ENCODE measurements around the gene WNT11.
A peak's percentile ranks its signal among the peaks of the same experiment; 100 is the strongest.

Gene WNT11

GRCh38 chr11:76234021-76234415 lies 27.7 kb upstream of the WNT11 start:
- ChIA-PET CTCF (interaction anchor here (0.9 to 3.5 kb wide), 9 partner anchors 10 to 336 kb away, joined by 3 to 11 read pairs (median 3); no protein-coding TSS in a partner anchor), POLR2A (interaction anchor here (0.6 to 1.8 kb wide), 3 partner anchors 10 to 23 kb away, joined by 3 to 5 read pairs (median 3); no protein-coding TSS in a partner anchor)
- DNase-seq, result peak in 2 of 3 donors; percentile 27 to 28
- Histone ChIP-seq H3K36me3 (ENCODE audit: control insufficient read depth in 4 of 4, insufficient read depth in 4 of 4, low read length in 3 of 4) (no peaks in the 10 kb centered on the region), H3K27me3 (replicated peaks in 2 of 5; ENCODE audit: control insufficient read depth in 4 of 5, insufficient read depth in 5 of 5, low read length in 4 of 5) (no peaks in the 10 kb centered on the region), H3K27ac (ENCODE audit: insufficient read depth in 1 of 2, low read depth in 1 of 2, low read length in 2 of 2, poor library complexity in 1 of 2, severe bottlenecking in 2 of 2) (peak overlapping the region; percentile 89 to 93), H3K4me3 (ENCODE audit: control insufficient read depth in 1 of 7, extremely low read depth in 1 of 7, insufficient read depth in 4 of 7, low read depth in 2 of 7, low read length in 6 of 7) (peak overlapping the region in 4 of 7 experiments; percentile 91 to 97 (median 94)), H3K4me1 (ENCODE audit: control extremely low read depth in 1 of 4, control insufficient read depth in 4 of 4, insufficient read depth in 4 of 4, low read length in 3 of 4) (peaks cover 0 to 22% (median 19%) of the 10 kb centered on the region in 4 experiments), H3K9me3 (ENCODE audit: control extremely low read depth in 1 of 5, control insufficient read depth in 4 of 5, insufficient read depth in 2 of 5, low read depth in 1 of 5, low read length in 4 of 5) (no peaks in the 10 kb centered on the region)
- WGBS (ENCODE audit: insufficient coverage), result 86% methylated on average over 8 of the region's 8 CpGs

GRCh38 chr11:76233196-76233921 lies 27.1 kb upstream of the WNT11 start:
- H3K36me3 ChIP-seq (ENCODE audit: control insufficient read depth in 4 of 4, insufficient read depth in 4 of 4, low read length in 3 of 4), result no peaks in the 10 kb centered on the region
- H3K4me3 ChIP-seq (ENCODE audit: control insufficient read depth in 1 of 7, extremely low read depth in 1 of 7, insufficient read depth in 4 of 7, low read depth in 2 of 7, low read length in 6 of 7), result peak overlapping the region in 1 of 7 experiments; percentile 92
- POLR2A ChIA-PET, result no interaction called here
- H3K9me3 ChIP-seq (ENCODE audit: control extremely low read depth in 1 of 5, control insufficient read depth in 4 of 5, insufficient read depth in 2 of 5, low read depth in 1 of 5, low read length in 4 of 5), result no peaks in the 10 kb centered on the region
- H3K27me3 ChIP-seq (replicated peaks in 2 of 5; ENCODE audit: control insufficient read depth in 4 of 5, insufficient read depth in 5 of 5, low read length in 4 of 5), result no peaks in the 10 kb centered on the region
- 96% methylated on average over 7 of the region's 9 CpGs for WGBS (ENCODE audit: insufficient coverage)
- no peak for DNase-seq
- CTCF ChIA-PET, result interaction anchor here (0.9 to 3.5 kb wide), 8 partner anchors 14 to 337 kb away, joined by 3 to 11 read pairs (median 3); no protein-coding TSS in a partner anchor
- peaks cover 0 to 22% (median 19%) of the 10 kb centered on the region in 4 experiments for H3K4me1 ChIP-seq (ENCODE audit: control extremely low read depth in 1 of 4, control insufficient read depth in 4 of 4, insufficient read depth in 4 of 4, low read length in 3 of 4)
- no peak overlapping the region for H3K27ac ChIP-seq (ENCODE audit: insufficient read depth in 1 of 2, low read depth in 1 of 2, low read length in 2 of 2, poor library complexity in 1 of 2, severe bottlenecking in 2 of 2)

DNA sequence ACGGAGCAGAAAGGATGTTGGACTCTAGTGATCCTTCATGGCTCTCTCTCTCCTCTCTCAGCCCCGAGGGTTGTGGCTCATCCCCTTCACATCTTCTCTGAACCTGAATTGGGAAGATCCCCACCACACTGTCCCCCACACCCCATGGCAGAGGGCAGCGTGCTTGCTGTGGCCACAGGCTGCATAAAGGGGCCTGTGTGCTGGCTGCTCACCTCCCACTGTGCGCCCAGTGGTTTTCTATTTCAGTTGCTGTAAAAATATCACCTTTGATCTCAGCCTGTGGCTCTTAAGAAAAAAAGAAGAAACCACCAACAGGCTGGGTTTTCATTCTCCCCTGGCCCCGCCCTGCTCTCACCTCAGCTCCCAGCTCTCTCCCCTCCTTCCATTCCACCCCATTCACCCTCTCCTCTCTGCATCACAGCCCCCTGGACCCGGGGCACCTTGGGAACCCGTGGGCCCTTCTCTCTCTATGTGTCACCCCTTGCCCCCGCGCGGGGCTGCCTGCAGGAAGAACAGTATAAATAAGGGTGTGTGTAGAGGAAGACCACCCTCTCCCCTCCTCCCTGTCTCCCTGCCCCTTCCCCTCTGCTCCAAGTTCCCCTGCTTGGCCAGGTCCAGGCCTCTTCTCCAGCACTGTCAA lies 25.8 kb upstream of the WNT11 start:
- Histone ChIP-seq H3K4me3 (ENCODE audit: control insufficient read depth in 1 of 7, extremely low read depth in 1 of 7, insufficient read depth in 4 of 7, low read depth in 2 of 7, low read length in 6 of 7) (no peak overlapping the region), H3K27me3 (replicated peaks in 2 of 5; ENCODE audit: control insufficient read depth in 4 of 5, insufficient read depth in 5 of 5, low read length in 4 of 5) (no peaks in the 10 kb centered on the region), H3K4me1 (ENCODE audit: control extremely low read depth in 1 of 4, control insufficient read depth in 4 of 4, insufficient read depth in 4 of 4, low read length in 3 of 4) (peaks cover 0 to 22% (median 19%) of the 10 kb centered on the region in 4 experiments), H3K36me3 (ENCODE audit: control insufficient read depth in 4 of 4, insufficient read depth in 4 of 4, low read length in 3 of 4) (no peaks in the 10 kb centered on the region), H3K9me3 (ENCODE audit: control extremely low read depth in 1 of 5, control insufficient read depth in 4 of 5, insufficient read depth in 2 of 5, low read depth in 1 of 5, low read length in 4 of 5) (no peaks in the 10 kb centered on the region), H3K27ac (ENCODE audit: insufficient read depth in 1 of 2, low read depth in 1 of 2, low read length in 2 of 2, poor library complexity in 1 of 2, severe bottlenecking in 2 of 2) (no peak overlapping the region)
- DNase-seq, result no peak
- CTCF ChIA-PET, result interaction anchor here (2.0 to 3.5 kb wide), 4 partner anchors 13 to 86 kb away, joined by 5 to 11 read pairs (median 10); no protein-coding TSS in a partner anchor
- WGBS (ENCODE audit: insufficient coverage), result 100% methylated on average over 3 of the region's 10 CpGs
- POLR2A ChIA-PET, result no interaction called here

DNA sequence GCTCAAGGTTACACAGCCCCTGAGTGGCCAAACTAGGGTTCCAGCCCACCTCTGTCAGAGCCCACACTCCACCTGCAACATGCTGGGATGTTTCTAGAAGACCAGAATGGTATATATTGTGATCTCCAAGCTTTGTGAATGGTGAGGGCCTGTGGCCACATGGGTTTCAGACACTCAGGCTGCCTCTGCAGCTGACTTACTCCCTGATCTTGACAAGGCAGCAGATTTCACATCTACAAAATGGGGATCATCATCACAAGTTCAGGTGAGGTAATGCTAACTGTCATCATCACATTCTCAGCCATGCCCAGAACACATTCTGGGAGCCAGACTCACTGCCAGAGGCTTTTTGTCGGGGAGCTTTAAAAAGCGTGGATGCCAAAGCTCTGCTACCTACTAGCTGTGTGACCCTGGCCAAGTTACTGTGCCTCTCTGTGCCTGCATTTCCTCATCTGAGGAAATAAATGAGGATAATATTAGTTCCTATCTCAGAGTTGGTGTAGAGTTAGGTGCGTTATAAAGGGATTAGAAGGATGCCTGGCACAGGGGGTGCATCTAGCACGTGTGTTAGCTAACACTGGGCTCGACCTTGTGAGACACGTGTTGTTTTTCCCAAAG lies 24.9 kb upstream of the WNT11 start:
- 100% methylated on average over 6 of the region's 6 CpGs for WGBS (ENCODE audit: insufficient coverage)
- Histone ChIP-seq H3K27me3 (replicated peaks in 2 of 5; ENCODE audit: control insufficient read depth in 4 of 5, insufficient read depth in 5 of 5, low read length in 4 of 5) (no peaks in the 10 kb centered on the region), H3K27ac (ENCODE audit: insufficient read depth in 1 of 2, low read depth in 1 of 2, low read length in 2 of 2, poor library complexity in 1 of 2, severe bottlenecking in 2 of 2) (no peak overlapping the region), H3K36me3 (ENCODE audit: control insufficient read depth in 4 of 4, insufficient read depth in 4 of 4, low read length in 3 of 4) (no peaks in the 10 kb centered on the region), H3K9me3 (ENCODE audit: control extremely low read depth in 1 of 5, control insufficient read depth in 4 of 5, insufficient read depth in 2 of 5, low read depth in 1 of 5, low read length in 4 of 5) (no peaks in the 10 kb centered on the region), H3K4me1 (ENCODE audit: control extremely low read depth in 1 of 4, control insufficient read depth in 4 of 4, insufficient read depth in 4 of 4, low read length in 3 of 4) (peaks cover 0 to 17% (median 16%) of the 10 kb centered on the region in 4 experiments), H3K4me3 (ENCODE audit: control insufficient read depth in 1 of 7, extremely low read depth in 1 of 7, insufficient read depth in 4 of 7, low read depth in 2 of 7, low read length in 6 of 7) (no peak overlapping the region)
- no peak for DNase-seq
- ChIA-PET CTCF (interaction anchor here (1.4 to 2.5 kb wide), 4 partner anchors 12 to 87 kb away, joined by 3 to 11 read pairs (median 6); no protein-coding TSS in a partner anchor), POLR2A (no interaction called here)

DNA sequence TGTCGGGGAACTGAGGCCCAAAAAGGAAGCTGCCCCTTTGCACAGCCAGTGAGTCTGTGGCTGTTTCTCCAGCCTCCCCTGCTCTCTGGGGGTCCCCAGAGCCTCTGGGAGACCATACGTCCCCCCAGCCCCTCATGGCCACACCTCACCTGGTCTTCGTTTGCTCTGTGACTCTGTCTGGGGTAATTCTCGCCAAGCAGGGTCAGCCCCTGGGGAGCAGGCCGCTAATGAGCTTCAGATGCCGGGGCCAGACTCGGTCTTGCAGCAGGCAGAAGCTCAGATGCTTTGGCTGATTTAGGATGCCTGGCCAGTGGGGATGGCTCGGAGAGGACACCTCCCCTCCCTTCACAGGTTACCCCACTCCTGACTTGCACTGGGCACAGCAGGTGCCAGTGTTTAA lies 24.1 kb upstream of the WNT11 start:
- no peak for DNase-seq
- Histone ChIP-seq H3K36me3 (ENCODE audit: control insufficient read depth in 4 of 4, insufficient read depth in 4 of 4, low read length in 3 of 4) (no peaks in the 10 kb centered on the region), H3K27me3 (replicated peaks in 2 of 5; ENCODE audit: control insufficient read depth in 4 of 5, insufficient read depth in 5 of 5, low read length in 4 of 5) (no peaks in the 10 kb centered on the region), H3K9me3 (ENCODE audit: control extremely low read depth in 1 of 5, control insufficient read depth in 4 of 5, insufficient read depth in 2 of 5, low read depth in 1 of 5, low read length in 4 of 5) (no peaks in the 10 kb centered on the region), H3K4me1 (ENCODE audit: control extremely low read depth in 1 of 4, control insufficient read depth in 4 of 4, insufficient read depth in 4 of 4, low read length in 3 of 4) (peaks cover 0 to 17% (median 14%) of the 10 kb centered on the region in 4 experiments), H3K27ac (ENCODE audit: insufficient read depth in 1 of 2, low read depth in 1 of 2, low read length in 2 of 2, poor library complexity in 1 of 2, severe bottlenecking in 2 of 2) (no peak overlapping the region), H3K4me3 (ENCODE audit: control insufficient read depth in 1 of 7, extremely low read depth in 1 of 7, insufficient read depth in 4 of 7, low read depth in 2 of 7, low read length in 6 of 7) (no peak overlapping the region)
- CTCF ChIA-PET, result interaction anchor here (1.4 to 2.5 kb wide), 4 partner anchors 11 to 88 kb away, joined by 3 to 11 read pairs (median 6); no protein-coding TSS in a partner anchor
- WGBS (ENCODE audit: insufficient coverage), result 90% methylated on average over 6 of the region's 8 CpGs
- POLR2A ChIA-PET, result no interaction called here

DNA sequence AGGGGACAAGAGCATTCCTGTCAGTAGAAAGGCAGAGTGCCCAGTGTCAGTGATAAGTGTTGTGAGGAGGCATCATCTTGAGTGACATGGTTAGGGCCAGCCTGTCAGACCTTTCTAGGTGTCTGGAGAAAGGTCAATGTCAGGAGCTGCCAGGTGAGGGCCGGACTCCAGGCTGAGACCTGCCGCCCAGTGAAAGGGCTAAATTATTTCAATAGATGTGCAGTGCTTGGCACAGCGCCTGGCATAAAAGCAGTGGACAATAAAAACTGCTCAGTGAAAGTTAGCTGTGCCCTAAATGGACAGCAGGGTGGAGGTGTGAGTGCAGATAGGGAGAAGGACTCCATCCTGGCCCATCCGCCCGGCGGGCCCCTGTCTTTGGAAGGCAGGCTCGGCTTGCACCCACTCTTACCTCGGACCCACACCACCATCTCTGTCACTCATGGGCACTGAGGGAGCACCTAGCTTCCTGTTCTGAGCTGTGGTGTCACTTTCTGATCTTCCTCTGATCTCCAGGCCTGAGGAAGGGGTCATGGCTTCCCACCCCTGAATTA lies 23.5 kb upstream of the WNT11 start:
- 100% methylated on average over 3 of the region's 8 CpGs for WGBS (ENCODE audit: insufficient coverage)
- CTCF ChIA-PET, result interaction anchor here (1.4 to 2.5 kb wide), 4 partner anchors 10 to 88 kb away, joined by 3 to 11 read pairs (median 6); no protein-coding TSS in a partner anchor
- no peaks in the 10 kb centered on the region for H3K9me3 ChIP-seq (ENCODE audit: control extremely low read depth in 1 of 5, control insufficient read depth in 4 of 5, insufficient read depth in 2 of 5, low read depth in 1 of 5, low read length in 4 of 5)
- H3K36me3 ChIP-seq (ENCODE audit: control insufficient read depth in 4 of 4, insufficient read depth in 4 of 4, low read length in 3 of 4), result no peaks in the 10 kb centered on the region
- POLR2A ChIA-PET, result no interaction called here
- no peak overlapping the region for H3K4me3 ChIP-seq (ENCODE audit: control insufficient read depth in 1 of 7, extremely low read depth in 1 of 7, insufficient read depth in 4 of 7, low read depth in 2 of 7, low read length in 6 of 7)
- H3K4me1 ChIP-seq (ENCODE audit: control extremely low read depth in 1 of 4, control insufficient read depth in 4 of 4, insufficient read depth in 4 of 4, low read length in 3 of 4), result peaks cover 0 to 13% (median 12%) of the 10 kb centered on the region in 4 experiments
- no peak overlapping the region for H3K27ac ChIP-seq (ENCODE audit: insufficient read depth in 1 of 2, low read depth in 1 of 2, low read length in 2 of 2, poor library complexity in 1 of 2, severe bottlenecking in 2 of 2)
- no peak for DNase-seq
- H3K27me3 ChIP-seq (replicated peaks in 2 of 5; ENCODE audit: control insufficient read depth in 4 of 5, insufficient read depth in 5 of 5, low read length in 4 of 5), result no peaks in the 10 kb centered on the region
